LNCaP clone FGC (cell line): Measurements from ENCODE around the gene PNPLA3.

Experiments
- DNase-seq: peaks from one replicate; pipeline ENCODE4 v3.0.0-alpha.2; 2011; ENCODE audit warnings: low read depth
- H3K4me3 ChIP-seq: 2 replicates; pipeline ENCODE4 v1.5.1; 2011; ENCODE audit warnings: mild to moderate bottlenecking, low read depth, low read length, control low read depth
- TF ChIP-seq, protein P1 (sequence below): IDR thresholded peaks from 2 replicates; pipeline ENCODE4 v1.5.1; 2012; ENCODE audit warnings: mild to moderate bottlenecking; ENCODE audit not compliant: control insufficient read depth, insufficient read depth; ENCODE audit errors: extremely low read depth

Gene PNPLA3

DNA sequence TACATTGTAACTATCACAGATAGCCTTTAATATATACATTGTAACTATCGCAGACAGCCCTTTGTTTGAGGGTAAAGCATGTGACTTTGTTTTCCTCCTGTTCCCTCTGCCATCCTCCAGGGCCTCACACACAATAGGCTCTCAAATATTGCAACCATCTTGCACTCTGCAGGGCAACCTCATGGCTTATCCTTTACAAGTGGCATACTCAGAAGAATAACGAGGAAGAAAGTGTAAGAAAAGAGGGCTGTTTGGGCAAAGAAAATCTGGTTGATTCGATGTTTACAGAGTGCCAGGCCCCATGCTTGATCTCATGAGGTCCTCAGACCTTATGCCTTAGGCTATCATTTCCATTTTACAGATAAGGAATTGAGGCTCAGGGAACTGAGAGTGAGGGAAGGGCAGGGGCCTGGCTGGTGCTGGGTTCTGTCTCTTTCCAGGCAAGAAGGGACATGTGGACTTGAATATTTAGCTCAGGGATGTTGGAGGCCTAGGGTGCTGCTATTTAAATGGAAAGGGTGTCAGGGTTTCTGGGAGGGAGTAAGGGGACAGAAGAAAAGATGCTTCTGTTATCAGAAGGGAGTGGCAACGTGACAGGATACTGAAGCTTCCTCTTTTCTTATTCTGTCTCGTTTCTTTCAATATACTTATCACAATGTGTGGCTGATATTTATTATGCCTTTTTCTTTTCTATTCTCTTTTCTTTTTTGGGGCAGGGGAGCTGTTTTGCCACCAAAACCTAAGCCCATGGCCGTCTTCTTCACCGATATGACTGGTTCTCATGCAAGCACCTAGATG is 30.6 kb downstream of the PNPLA3 start:
- TF ChIP-seq, protein P1, sequence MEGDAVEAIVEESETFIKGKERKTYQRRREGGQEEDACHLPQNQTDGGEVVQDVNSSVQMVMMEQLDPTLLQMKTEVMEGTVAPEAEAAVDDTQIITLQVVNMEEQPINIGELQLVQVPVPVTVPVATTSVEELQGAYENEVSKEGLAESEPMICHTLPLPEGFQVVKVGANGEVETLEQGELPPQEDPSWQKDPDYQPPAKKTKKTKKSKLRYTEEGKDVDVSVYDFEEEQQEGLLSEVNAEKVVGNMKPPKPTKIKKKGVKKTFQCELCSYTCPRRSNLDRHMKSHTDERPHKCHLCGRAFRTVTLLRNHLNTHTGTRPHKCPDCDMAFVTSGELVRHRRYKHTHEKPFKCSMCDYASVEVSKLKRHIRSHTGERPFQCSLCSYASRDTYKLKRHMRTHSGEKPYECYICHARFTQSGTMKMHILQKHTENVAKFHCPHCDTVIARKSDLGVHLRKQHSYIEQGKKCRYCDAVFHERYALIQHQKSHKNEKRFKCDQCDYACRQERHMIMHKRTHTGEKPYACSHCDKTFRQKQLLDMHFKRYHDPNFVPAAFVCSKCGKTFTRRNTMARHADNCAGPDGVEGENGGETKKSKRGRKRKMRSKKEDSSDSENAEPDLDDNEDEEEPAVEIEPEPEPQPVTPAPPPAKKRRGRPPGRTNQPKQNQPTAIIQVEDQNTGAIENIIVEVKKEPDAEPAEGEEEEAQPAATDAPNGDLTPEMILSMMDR: no peak
- peak overlapping the region; percentile 94 for H3K4me3 ChIP-seq
- DNase-seq: no peak

DNA sequence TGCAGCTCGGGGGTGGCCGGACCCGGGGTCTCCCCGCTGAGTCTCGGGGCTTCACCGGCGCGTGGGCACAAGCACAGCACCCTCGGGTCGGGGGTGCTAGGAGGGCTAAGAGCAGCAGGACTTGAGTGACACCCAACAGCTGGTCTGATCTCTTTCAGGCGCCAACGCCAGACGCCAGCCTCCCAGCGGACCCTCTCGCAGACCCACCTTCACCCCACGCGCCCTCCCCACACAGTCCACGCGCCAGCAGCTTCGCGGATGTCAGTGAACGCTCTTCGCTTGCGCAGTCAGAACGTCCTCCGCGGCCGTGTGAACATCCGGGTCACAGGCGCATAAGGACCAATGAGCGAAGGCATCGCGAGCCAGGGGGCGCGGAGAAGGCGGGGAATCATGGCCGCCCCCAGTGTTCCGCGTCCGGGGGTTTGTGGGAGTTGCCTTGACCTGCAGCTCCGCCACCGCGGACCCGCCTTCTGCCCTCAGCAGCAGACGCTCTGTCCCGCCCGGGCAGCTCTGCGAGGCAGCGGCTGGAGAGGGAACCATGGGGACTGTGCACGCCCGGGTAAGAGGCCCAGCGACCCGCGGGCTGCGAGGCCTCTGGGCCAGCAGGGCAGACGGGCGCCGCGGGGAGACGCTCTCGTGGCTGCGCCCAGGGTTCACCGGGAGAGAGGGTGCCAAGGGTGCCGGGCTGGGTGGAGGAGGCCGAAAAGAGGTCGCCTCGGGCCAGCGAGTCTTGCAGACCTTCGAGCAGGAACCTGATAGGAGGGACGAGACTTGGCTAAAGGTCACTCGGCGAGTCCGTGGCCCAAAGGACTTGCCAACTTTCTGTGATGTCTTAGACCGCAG is 31.7 kb downstream of the PNPLA3 start, which contains the start of gene SAMM50:
Gene SAMM50 (plus strand): TSS at position 403 of the 843 bp plus-strand sequence. CDS start 136 bp downstream, at position 539.
- peak; percentile 70 for DNase-seq
- H3K4me3 ChIP-seq: peak within 1 kb of the TSS; percentile 94
- TF ChIP-seq, protein P1: no peak

DNA sequence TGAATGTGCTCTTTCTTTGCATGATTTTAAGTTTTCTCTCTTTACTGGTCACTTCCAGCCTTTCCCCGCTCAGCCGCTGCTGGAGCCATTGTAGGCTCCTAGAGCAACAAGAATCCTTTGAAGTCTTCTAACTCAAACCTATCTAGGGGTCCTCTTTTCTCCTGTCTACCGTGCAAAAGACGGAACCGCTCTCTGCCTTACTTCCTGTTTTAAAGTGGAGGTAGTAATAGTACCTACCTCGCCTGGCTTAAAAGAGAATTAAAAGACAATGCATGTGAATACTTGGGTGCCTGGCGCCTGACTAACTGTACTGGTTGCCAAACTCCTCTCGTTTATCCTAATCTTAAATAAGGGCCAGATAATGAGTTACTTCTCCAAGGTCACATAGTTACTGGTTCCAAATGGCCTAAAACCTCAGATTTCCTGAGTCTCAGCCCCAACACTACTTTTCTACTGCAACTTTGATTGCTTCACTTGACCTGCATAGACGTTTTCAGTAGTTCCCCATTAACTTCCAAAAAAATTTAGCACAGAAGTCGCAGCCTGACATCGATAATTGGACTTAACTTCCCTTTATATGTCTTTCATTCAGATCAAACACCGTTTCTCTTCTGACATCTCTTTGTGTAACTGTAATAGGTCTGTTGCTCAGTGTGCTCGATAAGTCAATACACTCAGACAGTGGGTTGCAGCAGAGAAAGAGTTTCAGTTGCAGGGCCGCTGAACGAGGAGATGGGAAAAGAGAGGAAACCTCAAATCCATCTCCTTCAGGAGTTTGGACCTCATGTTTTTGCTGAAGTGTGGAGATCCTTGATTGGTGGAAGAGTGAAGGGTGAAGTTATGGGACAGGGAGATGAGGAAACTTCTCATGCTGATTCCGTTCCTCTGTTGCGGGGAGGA is 32.5 kb downstream of the PNPLA3 start:
- TF ChIP-seq, protein P1: no peak
- H3K4me3 ChIP-seq: peak overlapping the region; percentile 94
- DNase-seq: no peak

DNA sequence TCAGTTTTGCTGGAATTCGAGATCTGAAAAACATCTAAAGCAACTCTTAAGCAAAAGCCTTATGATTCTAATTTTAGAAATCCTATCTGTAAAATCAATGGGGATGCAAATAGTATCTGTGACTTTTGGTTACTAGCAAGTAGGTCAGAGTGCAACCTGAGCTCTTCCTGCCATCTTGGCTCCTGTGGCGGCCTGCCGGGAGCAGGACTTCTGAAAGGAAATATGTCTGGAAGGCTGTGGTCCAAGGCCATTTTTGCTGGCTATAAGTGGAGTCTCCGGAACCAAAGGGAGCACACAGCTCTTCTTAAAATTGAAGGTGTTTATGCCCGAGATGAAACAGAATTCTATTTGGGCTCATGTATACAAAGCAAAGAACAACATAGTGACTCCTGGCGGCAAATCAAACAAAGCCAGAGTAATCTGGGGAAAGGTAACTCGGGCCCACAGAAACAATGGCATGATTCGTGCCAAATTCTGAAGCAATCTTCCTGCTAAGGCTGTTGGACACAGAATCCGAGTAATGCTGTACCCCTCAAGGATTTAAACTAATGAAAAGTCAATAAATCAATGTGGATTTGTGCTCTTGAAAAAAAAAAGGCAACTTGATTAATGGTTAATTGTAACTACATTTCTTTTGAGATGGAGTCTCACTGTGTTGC is 33.3 kb downstream of the PNPLA3 start:
- H3K4me3 ChIP-seq: peak overlapping the region; percentile 94
- no peak for DNase-seq
- TF ChIP-seq, protein P1: no peak

DNA sequence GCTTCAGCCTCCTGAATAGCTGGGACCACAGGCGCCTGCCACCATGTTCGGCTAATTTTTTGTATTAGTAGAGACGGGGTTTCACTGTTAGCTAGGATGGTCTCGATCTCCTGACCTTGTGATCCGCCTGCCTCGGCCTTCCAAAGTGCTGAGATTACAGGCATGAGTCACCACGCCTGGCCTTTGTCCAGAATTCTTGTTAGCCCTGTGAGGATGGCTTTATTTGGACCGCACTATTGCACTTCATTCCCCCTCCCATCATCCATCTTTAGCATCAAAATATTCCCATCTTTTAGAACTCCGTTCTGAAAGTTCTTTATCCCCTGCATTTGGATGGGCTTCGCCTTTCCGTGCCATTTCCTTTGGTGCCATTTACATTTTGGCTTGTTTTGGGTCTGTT is 34.3 kb downstream of the PNPLA3 start:
- no peak overlapping the region for H3K4me3 ChIP-seq
- no peak for DNase-seq
- TF ChIP-seq, protein P1: no peak
